Stimulated activated CD8-positive, alpha-beta memory T cell treated with anti-CD3 and anti-CD28 coated beads, Interleukin-7, amount 100 ng/mL, for 24 hours (primary cell): ENCODE measurements around the gene MAN1B1.
"Not testable (repeated sequence)": the region's sequence is repeated elsewhere in the genome, so short reads cannot be mapped to it uniquely, and the experiment has no call there.

Experiments used
- DNase-seq: peaks from one replicate; pipeline ENCODE4 v3.0.0-alpha.2; 2020; ENCODE audit warnings: low read depth

The MAN1B1 gene

DNA sequence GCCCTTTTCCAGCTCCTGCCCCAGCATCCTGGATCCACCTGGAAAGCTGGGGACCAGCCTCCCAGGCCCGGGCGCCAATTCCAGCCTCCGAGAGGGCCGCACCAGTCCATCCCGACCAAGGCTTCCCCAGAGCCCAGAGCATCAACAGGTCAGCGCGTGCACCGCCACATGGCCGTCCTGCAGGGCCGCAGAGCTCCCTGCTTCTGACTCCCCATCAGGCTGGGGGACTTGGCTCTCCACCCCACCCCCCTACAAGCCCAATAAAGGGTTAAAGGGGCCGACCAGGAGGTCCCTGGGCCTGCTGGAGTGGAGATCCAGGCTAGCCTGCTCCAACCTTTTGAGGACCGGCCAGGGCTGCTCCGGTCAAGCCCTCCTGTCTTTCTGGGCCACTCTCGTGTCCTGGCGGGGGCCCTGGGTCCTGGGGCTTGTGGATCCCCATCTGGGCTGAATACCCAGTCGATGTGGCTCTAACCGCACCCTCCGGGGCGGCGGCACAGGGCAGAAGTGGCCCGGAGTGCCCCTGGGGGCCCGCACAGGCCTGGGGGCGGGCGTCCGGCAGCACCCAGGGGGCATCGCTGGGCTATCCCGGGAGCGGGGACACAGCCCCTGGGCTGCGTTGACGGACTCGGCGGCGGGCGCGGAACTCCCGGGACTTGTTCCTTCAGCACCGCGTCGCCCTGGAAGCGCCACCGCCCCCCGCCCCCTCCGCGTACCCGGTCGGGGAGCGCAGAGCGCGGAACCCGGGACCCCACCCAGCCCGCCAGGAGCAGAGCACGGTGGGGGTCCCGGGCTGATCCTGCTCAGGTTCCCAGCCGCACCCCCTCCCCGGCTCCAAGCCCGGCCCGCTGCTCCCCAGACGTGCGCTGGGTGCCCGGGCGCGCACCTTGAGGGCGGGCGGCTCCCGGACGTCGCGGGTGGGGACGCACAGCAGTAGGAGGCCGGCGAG is 33.5 kb upstream of the MAN1B1 start:
- no peak for DNase-seq

DNA sequence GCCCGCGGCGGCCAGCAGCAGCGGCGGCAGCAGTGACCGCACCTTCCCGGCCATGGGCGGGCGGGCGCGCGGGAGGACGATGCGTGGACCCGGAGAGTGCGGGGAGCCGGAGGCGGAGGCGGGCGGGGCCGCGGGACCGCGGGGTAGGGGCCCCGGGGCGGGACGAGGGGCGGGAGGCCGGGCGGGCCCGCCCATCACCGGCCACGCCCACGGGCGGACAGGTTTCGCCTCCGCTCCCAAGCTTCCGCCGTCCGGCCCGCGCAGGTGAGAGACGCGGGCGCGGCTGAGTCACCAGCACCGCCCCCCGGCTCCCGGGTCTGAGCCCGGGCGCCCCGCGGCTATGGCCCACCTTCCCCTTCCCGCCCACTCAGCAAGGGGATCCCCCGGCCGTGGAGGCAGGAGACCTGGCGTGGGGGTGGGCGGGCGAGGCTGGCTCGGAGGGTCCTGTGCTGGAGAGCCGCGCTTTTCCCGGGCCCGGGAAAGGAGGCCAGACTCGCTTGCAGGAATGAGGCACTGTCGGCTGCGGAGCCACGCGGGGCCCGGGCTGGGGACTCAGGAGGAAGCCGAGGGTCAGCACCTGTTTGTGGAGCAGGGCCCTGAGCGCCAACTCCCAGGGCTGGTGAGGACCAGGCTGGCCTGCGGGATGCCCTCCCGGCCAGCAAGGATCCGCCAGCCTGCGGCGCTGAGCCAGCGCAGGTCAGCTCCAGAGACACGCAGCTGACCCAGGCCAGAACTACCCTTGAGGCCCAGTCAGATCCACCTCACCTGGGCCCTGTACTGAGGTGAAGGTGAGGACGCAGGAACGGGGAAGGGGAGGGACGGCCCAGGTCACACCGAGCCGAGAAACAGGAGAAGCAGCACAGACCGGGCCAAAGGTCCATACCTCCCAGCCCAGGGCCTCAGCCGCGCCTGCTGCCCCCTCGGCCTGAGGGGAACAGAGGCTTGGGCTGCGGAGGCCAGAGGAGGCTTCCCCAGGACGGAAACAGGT is 32.5 kb upstream of the MAN1B1 start, which contains the start of gene ENTPD2:
TSS of gene ENTPD2 (minus strand) at position 118 of the 988 bp plus-strand sequence. CDS start at position 54, 64 bp downstream.
- no peak for DNase-seq

DNA sequence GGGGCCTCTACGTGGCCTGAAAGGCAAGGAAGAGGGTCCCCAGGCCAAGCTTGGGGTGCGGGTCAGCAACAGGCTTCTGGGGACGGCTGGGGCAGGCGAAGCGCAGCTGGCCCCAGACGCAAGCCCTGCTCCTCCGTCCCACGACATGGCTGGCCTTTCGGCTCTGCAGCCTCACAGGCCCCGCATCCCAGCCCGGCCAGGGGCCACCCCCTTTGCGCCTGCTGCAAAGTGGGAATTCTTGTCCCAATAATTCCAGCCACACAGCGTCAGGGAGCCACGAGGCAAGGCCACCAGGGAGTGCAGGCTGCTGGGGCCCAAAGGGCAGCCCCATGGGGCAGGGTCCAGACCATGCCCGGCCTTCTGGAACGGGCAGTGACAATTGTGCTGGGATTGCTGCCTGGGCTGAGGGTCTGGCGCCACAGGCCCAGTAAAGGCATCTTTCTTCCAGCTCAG is 31.8 kb upstream of the MAN1B1 start:
- DNase-seq = no peak

DNA sequence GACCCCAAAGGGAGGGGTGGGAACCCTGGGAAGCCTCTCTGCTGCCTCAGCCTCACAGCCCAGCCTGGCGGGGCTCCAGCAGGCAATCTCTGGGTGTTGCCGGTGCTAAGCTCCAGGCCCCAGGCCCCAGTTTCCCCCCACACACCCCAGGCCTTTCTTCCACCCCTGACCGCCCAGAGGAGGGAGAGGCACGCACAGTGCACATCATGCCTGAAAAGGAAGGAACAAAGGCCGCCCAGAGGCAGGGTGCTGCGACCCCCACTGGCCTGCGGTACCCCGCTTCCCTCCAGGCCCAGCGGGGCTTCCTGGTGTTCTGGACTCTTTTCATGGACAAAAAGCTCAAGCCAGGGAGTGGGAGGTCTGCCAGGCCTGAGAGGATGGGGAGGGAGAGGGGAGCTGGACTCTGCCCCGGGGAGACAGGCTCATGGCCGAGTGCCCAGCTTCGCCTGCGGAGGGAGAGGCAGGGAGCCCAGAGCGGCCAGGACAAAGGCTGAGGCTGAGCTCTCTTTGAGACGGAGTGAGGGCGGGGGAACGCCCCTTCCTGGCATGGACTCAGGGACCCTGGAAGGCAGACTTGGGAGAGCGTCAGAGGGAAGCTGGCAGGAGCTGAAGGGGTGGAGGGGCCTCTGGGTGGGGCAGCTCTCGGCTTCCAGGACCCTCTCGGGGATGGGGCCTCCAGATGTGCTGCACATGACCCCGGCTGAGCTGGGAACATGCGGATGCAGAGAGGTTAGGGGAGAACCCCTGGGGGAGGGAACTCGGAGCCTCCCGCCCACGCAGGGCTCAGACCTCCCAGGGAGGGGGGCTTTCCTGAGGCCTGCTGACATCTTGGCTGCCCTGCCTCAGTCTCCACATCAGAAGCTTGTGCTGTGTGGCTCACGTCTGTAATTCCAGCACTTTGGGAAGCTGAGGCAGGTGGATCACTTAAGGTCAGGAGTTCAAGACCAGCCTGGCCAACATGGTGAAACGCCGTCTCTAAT is 31.1 kb upstream of the MAN1B1 start:
- no peak for DNase-seq

DNA sequence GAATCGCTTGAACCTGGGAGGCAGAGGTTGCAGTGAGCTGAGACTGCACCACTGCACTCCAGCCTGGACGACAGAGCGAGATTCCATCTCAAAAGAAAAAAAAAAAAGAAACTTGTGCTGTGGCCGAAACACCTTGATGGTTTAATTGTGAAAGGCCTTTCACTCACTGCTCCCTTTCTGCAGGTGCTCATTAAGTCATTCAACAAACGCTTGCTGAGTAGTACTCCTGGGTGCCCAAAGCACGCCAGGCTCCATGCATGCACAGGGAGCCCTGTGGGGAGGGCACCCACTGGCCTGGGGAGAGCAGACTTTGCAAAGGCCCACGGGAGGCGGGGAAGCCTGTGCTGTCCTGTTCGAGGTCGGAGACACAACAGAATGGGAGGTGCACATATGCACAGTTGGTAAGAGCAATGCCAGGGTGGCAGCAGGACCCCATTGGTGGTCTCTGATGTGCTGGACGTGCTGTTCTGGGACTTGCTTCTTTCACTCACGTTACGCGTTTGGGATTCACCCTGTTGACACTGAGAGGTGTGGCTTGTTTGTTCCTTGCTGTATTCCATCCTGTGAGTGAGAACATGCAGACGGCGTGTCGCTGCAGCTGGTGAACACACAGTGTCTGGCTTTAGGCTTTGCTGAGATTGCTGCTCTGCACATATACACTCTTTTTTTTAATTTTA is 29.9 kb upstream of the MAN1B1 start:
- DNase-seq = no peak

DNA sequence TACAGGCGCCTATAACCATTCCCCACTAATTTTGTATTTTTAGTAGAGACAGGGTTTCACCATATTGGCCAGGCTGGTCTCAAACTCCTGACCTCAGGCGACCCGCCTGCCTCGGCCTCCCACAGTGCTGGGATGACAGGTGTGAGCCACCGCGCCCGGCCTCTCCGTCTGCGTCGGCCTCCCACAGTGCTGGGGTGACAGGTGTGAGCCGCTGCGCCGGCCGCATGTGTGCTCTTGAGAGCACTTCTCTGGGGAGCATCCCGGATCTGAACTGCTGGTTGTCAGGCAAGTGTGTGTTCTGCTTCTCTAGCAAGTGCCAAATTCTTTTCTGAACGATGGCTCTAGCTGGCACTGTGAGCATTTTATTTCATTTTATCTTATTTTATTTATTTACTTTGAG is 29.2 kb upstream of the MAN1B1 start:
- no peak for DNase-seq

DNA sequence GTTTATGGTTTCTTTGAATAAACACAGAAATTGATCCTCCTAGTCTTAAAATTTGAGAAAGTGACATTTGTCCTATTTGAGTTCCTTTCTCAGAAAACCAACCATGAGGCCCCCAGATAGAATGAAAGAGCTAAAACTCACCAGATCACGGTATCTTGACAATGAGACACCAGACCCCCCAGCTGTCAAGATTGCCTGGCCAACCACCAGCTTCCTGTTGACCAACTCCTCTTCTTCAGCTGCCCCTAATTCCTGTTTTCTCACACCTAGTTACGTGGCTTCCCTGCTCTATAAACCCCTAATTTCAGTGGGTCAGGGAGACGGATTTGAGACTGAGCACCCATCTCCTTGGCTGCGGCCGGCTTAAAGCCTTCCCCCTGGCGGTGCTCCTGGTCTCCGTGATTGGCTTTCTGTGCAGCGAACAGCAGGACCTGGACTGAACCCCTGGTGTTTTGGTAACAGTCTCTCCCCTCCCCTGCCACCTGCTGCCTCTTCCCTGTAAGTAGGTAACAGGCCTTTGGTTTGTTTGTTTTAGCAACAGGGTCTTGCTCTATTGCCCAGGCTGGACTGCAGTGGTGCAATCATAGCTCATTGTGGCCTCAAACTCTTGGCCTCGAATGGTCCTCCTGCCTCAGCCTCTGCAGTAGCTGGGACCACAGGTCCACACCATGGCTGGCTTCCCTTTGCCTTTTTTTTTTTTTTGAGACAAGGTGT is 28.1 kb upstream of the MAN1B1 start:
- DNase-seq = no peak

DNA sequence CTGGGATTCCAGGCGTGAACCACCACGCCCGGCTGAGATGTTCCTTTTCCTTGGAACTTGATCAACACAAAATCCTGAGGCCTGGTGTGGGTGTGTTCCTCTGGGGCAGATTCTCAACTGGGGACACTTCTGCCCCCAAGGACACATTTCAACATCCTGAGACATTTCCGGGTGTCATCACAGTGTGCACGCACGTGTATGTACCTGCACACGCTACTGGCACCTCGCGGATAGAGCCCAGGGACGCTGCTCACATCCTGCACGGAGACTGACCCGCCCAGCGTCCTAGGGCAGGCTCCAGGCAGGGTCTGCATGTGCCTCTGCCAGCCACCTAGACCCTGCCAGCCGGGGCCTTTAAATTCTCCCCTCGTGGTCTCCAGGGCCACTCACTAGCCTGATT is 24.4 kb upstream of the MAN1B1 start:
- no peak for DNase-seq

DNA sequence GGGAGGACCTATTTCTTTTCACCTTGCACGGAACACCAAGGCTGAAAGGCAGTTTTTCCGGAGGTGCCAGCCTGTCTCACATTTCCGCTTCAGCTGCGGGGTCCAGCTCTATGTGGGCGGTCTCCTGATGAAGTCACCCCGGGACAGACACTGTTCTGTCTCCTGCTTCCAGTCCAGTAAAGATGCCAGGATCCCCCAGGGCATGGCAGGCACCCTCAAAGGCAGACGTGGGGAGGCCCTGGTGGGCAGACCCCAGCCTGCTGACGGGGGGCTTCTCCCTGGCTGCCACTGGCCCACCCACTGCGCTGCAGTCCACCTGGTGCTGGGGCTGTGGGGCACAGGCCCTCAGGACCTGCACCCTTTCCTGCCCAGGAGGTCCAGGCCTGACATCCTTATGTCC is 24.0 kb upstream of the MAN1B1 start:
- not testable (repeated sequence) for DNase-seq

DNA sequence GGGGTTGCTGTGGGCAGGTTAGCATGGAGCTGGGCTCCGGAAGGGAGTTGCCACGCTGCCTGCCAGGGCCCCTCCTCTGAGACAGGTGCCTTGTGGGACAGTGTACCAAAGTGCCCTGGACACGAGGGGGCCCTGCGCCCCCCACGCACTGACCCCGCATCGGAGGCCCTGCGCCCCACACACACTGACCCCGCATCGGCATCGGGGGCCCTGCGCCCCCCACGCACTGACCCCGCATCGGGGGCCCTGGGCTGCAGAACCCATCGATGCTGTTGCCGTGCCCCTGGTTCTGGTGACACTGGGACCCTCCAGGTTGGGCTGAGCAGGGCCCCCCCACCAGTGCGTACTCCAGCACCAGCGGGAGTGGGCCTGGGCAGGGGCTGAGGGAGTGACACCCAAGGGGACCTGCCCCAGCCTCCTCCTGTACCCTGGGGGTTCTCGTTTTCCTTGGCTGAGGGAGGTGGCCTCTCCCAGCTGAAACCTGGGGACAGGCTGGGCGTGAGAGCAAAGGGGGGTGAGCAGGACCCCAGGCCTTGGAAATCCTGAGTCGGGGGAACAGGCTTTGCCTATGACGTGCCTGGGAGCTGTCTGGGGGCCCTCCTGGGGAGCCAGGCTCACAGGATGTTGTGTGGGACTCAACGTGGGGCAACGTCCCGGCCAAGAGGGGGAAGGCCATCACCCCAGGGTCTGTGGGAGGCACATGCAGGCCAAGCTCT is 23.3 kb upstream of the MAN1B1 start:
- DNase-seq = no peak

DNA sequence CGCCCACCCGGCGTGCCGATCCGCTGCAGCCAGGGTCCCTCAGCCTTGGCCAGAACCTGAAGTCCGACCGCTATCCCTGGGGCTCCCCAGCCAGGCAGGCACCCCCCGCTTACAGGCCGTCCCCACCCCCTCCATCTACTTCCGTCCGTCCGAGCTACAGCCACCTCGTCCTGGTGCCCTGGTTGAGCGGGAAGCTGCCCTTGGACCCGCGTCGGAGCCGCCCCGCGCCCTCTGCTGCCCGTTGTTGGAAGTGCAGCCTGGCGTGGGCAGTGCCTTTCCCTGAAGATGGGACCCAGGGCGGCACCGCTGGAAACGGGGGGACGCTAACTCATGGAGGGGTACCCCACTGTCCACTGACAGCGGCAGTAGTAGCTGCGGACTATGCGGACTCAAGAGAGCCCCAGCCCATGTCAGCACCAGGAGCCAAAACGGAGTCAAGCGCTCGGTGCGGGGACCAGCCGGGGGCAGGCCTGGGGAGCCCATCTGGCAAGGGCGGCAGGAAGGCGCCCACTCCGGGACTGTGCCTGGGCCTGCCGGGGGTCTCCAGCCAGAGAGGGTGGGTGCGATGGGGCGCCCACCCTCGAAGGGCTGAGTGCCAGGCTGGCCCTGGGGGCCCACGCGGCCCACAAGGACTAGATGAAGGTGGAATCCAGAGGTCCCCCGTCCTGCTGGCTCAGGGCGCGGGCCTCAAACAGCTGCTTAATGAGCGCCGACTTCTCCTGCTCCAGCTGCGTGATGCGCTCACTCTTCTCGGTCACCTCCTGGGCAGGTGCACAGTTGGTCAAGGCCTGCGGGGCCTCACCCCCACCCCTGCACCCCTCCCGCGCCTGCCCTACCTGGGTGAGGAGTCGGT is 22.5 kb upstream of the MAN1B1 start:
- DNase-seq = peak; percentile 48

DNA sequence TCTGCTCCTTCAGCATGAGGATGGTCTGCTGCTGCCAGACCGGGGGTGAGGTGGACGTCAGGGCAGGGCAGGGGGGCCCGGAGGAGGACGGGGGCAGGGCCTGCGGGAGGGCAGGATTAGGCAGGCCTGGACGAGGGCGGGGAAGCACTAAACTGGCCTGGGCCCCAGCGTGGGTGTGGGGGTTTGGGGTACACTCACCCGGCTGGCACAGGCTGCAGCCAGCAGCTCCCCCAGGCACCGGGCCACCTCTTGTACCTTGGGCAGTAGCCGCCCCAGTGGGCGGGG is 22.0 kb upstream of the MAN1B1 start:
- DNase-seq = no peak

DNA sequence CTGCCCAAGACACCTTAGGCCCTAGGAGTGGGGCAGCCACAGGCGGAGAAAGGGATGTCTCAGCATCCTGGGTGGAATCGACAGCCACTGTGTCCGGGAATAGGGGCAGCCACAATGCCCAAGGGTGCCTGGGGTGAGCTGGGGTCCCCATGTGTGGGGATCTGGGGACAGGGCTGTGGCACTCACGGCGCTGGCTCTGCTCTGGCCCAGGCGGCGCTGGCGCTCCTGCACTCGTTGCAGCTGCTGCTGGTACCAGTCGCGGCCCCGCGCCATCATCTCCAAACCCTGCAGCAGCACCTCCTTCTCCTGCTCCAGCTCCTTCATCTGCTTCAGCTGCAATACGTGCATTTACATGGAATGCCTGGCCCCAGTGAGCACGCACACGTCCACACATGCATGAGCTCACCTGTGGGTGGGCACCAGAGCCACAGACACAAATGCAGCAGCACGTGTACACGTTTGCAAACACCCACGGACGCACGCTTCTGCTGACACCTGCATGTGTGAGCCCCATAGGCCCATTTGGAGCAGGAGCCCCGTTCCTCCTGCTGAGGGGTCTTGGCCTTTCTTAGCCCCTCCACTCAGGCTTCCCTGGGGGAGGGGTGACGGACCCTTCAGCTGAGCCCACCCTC is 21.3 kb upstream of the MAN1B1 start:
- DNase-seq = no peak

DNA sequence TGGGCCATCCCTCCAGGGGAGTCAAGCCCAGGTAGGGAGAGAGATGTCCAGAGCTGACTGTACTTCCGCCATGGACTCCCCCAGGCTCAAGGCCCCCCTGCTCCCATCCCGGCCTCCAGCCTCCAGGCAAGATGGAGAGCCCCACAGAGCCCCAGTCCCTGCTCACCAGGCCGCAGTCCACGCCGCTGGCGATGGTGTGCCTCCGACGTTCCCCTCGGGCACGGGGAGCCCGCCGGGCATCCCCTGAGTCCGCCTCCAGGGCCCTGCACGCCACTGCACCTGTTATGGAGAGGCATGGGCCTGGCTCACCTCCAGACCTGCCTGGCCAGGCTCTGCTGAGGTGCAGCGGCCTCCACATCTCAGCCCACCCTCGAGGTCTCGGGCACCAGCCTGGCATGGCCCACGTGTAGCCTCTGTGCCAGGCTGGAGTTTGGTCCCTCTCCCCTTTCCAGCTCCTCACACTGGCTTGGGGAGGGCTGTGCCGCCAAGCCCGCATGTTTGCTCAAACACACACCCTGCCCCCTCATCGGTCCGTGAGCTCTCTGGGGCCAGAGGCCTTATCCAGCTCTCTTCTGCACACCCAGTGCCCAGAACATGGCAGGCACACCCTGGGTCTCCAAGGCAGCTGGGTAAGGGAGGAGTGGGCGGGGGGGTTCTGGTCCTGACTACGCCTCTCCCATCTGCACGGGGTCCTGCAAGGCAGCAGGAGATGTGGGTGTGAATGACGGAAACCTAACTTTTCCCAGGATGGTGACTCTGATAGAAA is 20.5 kb upstream of the MAN1B1 start:
- DNase-seq = no peak

DNA sequence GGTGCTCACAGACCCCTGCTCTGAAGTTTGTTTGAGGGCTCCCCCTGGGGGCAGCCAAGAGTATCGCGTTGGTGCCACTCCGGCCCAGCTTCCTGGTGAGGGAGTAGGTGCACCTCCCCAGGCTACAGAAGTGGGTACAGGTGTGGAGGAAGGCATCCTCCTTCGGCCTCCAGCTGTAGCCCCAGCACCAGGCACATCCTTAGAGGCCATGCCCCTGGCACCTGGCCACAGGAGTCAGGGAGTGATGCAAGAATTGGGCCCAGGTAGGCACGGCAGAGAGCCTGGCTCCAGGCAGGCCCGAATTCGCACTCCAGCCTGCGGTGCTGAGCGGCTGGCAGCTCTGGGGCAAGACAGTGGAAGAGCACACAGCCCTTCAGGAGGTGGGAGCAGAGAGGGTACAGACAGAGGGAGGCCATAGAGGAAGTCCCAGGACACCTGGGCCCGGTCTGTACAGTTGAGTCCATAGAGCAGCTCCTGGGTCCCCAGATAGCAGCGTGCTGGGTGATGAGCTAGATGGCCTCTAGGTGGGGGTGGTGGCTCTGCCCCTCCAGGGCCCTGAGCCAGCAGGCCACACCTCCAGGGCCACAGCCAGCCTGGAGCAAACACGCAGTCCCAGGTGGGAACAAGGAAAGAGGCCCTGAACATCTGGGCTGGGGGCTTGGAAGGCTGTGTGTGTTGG is 18.8 kb upstream of the MAN1B1 start:
- peak; percentile 70 for DNase-seq

DNA sequence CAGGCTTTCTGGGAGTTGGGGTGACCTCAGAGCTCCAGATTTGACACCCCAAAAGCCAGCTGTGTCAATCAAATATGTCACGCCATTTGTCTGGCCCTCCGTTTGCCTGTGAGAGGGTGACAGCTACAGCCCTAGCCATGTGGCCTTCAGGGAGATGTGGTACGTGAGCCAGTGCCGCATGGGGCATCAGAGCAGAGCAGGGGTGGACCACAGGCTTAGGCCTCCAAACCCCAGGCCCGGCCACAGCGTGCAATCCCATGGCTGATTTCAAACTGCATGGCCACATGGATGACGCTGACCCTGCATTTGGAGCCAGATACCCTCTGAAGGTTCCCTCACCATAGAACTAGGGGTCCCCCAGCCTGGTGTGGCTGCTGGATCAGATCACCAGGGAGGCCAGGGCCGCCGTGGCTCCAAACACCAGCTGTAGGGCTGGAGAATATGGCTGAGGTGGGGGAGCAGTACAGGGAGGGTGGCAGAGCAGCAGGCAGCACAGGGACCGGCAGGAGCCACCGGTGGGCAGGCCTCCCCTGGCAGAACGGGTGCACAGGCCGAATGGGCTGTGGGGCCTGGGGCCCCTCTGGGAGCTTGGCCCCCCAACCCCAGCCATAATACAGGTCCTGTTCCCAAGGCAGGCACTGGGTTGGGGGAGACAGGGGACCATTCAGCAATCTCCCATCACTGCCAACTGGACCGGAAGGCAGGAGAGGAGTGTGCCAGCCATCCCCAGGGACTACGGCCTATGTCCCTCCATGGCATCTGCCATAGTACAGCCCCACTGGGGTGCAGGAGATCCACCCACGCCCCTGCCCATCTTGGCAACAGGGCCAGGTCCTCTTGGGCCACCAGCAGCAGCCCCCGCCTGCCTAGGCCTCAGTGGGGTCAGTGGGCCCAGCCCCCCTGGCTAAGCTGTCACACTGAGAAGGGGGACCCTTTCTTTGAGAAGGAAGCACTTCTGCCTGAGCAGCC is 18.0 kb upstream of the MAN1B1 start:
- no peak for DNase-seq
